GM23248 (cell line): ENCODE results near the gene MMP14.

Experiments
- EZH2 ChIP-seq: fragments of 200-600 bp; sonication (generic); IDR thresholded peaks from 2 replicates; pipeline ENCODE4 v1.6.1; 2018; ENCODE audit warnings: antibody characterized with exemption, mild to moderate bottlenecking; ENCODE audit not compliant: insufficient read depth, poor library complexity, severe bottlenecking
- EZH2phosphoT487 ChIP-seq: fragments of 200-600 bp; sonication (generic); IDR thresholded peaks from 2 replicates; pipeline ENCODE4 v1.6.1; 2018; ENCODE audit warnings: antibody characterized with exemption, moderate library complexity, mild to moderate bottlenecking, low read depth; ENCODE audit not compliant: insufficient read depth

DNA sequence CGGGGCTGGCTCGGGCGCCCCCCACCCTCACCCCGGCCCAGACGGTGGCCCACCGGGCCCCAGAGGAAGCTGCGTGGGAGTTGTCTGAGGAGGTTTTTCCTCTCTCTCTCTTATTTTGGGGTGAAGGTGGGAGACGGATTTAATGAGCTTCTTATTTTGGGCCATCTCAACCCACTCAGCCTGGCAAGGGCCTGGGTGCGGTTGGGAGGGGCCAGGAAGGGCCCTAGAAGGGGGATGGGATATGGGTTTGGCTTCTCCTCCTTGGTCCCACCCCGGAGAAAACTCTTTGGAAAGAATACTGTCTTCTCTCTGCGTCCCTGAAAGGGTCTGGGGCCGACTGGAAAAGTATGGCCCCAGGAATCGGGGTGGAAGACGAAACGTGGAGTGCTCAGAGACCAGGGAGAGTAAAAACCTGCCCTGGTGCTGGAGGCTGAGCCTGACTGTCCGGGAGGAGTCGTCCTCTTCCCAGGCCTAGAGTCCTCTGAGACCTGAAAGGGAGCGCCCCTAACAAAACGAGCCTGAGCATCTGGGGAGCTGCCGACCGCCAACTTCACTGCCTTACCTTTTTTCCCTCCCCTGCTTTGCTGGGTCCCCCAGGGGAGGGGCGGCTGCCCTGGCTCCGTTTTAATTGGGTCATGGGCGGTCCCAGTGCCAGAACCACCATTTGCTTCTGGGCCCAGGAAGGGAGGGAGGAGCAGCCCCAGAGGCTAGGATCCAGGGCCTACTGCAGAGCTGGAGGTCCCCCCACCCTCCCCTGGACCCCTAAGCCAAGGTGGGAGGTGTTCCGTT is 1.6 kb downstream of the MMP14 start:
- TF ChIP-seq EZH2 (no peak), EZH2phosphoT487 (no peak)
